NOMO-1 treated with DMSO at 0.1 percent for 48 hours (cell line): ENCODE measurements around the gene GPR176.
"Not testable (repeated sequence)": the region's sequence is repeated elsewhere in the genome, so short reads cannot be mapped to it uniquely, and the experiment has no call there.

Experiments used
- DNase-seq: peaks from one replicate; lab custom pipeline; 2025; ENCODE audit not compliant: unreplicated experiment; lab: John Stamatoyannopoulos, UW

Gene GPR176

GRCh38 chr15:39814489-39814888 is 105.6 kb downstream of the GPR176 start:
- DNase-seq: no peak

- not testable (repeated sequence) for DNase-seq
Measured at GRCh38 chr15:39812651-39813050, 107.4 kb downstream of the GPR176 start.

- no peak for DNase-seq
Measured at GRCh38 chr15:39808909-39809308, 111.2 kb downstream of the GPR176 start.

- no peak for DNase-seq
Measured at GRCh38 chr15:39807791-39808190, 112.3 kb downstream of the GPR176 start.

- DNase-seq: peak; percentile 69
Measured at GRCh38 chr15:39804026-39804425, 116.0 kb downstream of the GPR176 start.

GRCh38 chr15:39803016-39803415 is 117.0 kb downstream of the GPR176 start:
- DNase-seq: no peak

GRCh38 chr15:39801641-39802309 is 118.3 kb downstream of the GPR176 start:
- peak; percentile 1 for DNase-seq

- peak; percentile 55 for DNase-seq
Measured at GRCh38 chr15:39799552-39800011, 120.5 kb downstream of the GPR176 start.

- no peak for DNase-seq
Measured at GRCh38 chr15:39798382-39798781, 121.7 kb downstream of the GPR176 start.

GRCh38 chr15:39797407-39797806 is 122.7 kb downstream of the GPR176 start:
- DNase-seq: no peak

GRCh38 chr15:39796601-39797000 is 123.5 kb downstream of the GPR176 start:
- DNase-seq: no peak

GRCh38 chr15:39795486-39795885 is 124.6 kb downstream of the GPR176 start:
- DNase-seq: no peak

GRCh38 chr15:39794954-39795353 is 125.1 kb downstream of the GPR176 start:
- DNase-seq: no peak

GRCh38 chr15:39793923-39794322 is 126.1 kb downstream of the GPR176 start:
- no peak for DNase-seq

- DNase-seq: no peak
Measured at GRCh38 chr15:39792844-39793335, 127.2 kb downstream of the GPR176 start.

- no peak for DNase-seq
Measured at GRCh38 chr15:39792025-39792843, 127.8 kb downstream of the GPR176 start.

GRCh38 chr15:39789736-39790135 is 130.3 kb downstream of the GPR176 start:
- peak; percentile 29 for DNase-seq

GRCh38 chr15:39788800-39789565 is 131.1 kb downstream of the GPR176 start:
- DNase-seq: no peak

GRCh38 chr15:39788108-39788507 is 132.0 kb downstream of the GPR176 start:
- no peak for DNase-seq

- DNase-seq: no peak
Measured at GRCh38 chr15:39787479-39787878, 132.6 kb downstream of the GPR176 start.

GRCh38 chr15:39786447-39787056 is 133.5 kb downstream of the GPR176 start:
- DNase-seq: peak; percentile 51
